GM12873 (cell line): Measurements from ENCODE around the gene CRIP3.

Source experiments
- TF ChIP-seq, protein P1 (sequence below): IDR thresholded peaks from 2 replicates; pipeline ENCODE4 v1.5.1; 2012; ENCODE audit warnings: low read depth, mild to moderate bottlenecking, moderate library complexity, low read length, control low read depth; ENCODE audit not compliant: insufficient read depth; ENCODE audit errors: missing control alignments

CRIP3 gene

DNA sequence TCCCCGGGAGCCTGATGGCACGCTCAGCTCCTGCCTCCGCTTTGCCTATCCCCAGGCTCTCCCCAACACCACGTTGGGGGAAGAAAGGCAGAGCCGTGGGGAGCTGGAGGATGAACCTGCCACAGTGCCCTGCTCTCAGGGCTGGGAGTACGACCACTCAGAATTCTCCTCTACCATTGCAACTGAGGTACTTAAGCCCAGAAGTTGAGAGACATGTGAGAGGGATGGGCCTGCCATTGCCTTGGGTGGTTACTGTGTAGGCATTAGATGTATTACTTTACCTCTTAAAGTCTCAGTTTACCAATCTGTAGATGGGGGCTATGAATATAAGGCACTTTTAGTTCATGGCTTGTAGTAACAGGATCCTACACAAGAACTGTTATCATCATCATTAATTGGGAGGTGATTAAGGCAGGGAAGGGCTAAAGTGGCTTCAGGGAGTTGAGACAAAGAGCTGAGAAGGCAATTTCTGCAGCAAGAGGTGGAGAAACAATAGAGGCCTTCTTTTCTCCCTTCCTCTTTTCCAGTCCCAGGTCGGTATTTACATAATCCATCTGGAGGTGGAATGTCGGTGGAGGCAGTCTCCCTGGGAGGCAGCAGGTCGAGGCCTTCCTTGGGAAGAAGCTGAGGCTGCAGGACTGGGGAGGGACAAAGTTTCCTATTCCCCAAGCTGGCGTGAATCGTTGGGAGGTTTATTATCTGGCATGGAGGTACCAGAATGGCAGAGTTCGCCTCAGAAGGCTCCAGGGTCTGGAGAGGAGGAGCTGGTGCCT lies 9.9 kb downstream of the CRIP3 start:
- TF ChIP-seq, protein P1, sequence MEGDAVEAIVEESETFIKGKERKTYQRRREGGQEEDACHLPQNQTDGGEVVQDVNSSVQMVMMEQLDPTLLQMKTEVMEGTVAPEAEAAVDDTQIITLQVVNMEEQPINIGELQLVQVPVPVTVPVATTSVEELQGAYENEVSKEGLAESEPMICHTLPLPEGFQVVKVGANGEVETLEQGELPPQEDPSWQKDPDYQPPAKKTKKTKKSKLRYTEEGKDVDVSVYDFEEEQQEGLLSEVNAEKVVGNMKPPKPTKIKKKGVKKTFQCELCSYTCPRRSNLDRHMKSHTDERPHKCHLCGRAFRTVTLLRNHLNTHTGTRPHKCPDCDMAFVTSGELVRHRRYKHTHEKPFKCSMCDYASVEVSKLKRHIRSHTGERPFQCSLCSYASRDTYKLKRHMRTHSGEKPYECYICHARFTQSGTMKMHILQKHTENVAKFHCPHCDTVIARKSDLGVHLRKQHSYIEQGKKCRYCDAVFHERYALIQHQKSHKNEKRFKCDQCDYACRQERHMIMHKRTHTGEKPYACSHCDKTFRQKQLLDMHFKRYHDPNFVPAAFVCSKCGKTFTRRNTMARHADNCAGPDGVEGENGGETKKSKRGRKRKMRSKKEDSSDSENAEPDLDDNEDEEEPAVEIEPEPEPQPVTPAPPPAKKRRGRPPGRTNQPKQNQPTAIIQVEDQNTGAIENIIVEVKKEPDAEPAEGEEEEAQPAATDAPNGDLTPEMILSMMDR, result no peak

DNA sequence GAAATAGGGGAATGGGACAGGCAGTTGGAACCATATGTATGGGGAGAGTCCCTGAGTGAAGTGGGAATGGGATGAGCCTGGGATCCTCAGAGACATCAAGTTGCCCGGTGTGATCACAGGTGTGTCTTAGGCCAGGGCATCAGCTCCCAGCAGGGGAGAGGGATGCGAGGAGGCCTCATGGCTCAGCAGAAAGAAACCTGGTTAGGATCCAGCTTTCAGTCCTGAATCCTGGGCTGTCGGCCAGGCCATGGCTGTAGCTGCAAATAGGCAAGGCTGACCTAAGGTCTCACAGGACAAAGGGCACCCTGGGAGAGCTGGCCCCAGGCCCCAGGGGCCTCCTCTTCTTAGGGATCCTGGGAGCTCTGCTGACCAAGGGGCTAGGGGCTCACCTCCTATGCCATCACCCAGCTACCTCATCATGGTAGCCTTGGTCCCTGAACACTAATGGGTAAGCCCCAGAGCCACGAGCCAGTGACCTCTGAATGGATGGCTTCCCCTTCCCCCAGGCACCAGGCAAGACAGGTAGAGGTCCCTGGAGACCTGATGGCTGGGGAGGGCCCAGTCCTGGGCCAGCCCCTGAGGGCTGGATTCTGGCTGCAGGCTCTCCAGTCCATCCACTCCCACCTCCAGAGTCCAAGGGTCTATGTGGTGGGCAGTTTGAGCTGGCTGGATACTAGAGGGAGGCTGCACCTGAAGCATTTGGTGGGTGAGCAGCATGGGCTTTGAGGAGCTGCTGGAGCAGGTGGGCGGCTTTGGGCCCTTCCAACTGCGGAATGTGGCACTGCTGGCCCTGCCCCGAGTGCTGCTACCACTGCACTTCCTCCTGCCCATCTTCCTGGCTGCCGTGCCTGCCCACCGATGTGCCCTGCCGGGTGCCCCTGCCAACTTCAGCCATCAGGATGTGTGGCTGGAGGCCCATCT lies 10.7 kb downstream of the CRIP3 start, which contains the start of gene SLC22A7:
TSS of gene SLC22A7 (plus strand) at position 617 of the 921 bp plus-strand sequence. CDS start at position 716, 99 bp downstream.
- TF ChIP-seq, protein P1, result no peak

DNA sequence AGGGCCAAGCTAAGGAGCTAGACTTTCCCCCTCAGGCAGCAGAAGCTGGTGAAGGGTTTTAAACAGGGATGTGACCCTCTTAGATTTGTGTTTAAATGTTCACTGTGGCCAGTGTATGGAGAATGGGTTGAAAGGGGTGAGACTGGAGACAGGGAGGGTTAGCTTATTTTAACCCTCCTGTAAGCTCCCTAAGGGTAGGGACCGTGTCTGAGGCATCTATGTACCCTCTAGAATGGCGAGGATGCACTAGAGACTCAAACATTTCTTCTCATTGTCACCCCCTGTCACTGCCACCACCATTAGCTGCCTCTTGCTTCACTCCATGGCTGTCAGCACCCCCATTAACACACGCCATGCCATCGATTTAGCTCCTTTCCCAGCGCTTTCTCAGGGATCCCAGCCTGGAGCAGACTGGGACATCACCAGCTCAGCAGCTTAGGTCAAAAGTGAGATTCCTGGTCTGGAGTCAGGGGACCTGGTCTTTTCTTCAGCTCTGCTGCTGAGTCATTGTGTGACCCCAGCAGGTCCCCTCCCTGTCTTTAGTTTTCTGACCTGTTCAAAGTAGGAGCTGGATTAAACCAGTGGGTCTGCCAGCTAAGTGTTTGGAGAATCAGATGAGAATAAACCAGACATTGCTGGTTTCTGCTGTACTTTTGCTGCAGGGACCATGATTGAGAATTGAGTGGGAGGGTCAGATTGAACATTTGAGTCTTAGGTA lies 11.7 kb downstream of the CRIP3 start:
- TF ChIP-seq, protein P1, result no peak

DNA sequence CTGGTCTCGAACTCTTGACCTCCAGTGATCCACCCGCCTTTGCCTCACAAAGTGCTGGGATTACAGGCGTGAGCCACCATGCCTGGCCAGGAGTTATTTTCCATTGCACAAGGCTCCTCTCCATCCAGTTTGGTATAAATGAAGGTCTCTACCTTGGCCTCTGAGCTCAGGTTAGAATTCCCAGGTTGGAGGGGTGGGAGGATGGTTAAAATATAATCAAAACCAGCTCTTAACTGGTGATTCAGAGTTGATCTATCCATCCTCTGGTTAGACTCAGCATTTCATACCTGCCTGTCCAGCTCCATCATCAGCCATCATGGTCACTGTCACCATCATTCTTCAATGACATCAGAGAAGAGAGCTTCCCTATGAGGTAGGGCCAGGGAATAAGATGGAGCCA lies 13.2 kb downstream of the CRIP3 start:
- TF ChIP-seq, protein P1, result no peak

DNA sequence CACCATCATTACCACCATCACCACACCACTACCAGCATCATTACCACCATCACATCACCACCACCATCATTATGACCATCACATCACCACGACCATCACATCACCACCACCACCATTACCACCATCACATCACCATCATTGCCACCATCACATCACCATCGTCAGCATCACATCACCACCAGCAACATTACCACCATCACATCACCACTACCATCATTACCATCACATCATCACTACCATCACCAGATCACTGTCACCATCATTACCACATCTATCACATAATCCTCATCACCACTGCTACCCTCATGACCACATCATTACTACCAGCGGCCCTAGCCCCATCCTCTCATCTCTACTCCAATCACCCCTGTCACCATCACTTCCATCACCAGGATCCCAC lies 14.1 kb downstream of the CRIP3 start:
- TF ChIP-seq, protein P1, result no peak

DNA sequence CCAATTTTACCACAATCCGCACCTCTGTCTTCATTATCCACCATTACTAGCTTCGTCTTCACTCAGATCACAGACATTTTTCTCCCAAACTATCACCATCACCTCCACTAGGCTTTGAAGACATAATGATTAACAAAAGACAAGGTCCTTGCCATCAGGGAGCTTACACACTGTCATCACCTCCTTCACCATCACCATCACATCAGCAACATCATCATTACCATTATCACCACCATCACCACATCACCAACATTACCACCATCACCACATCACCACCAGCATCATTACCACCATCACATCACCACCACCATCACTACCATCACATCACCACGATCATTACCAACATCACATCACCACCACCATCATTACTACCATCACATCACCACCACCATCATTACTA lies 14.9 kb downstream of the CRIP3 start:
- TF ChIP-seq, protein P1, result no peak
